HCT116 (cell line): Measurements from ENCODE around the gene HCFC2. TPM values are rescaled to one million over a fixed set of nuclear protein-coding genes. Genes with fewer than 3 reads are reported as not detected.

Source experiments
- ATAC-seq: fragments of 200-7000 bp; cut with Tn5 transposase; 2 replicates; pipeline ENCODE4 v1.9.1; 2020; ENCODE audit warnings: mild to moderate bottlenecking, moderate library complexity
- BruUV-seq: library from RNA; stranded (reverse); fragments of 400-500 nt; replicated peaks from 2 replicates; lab custom pipeline; 2021; lab: Mats Ljungman, UMichigan
- CTCF ChIA-PET: fragments of 300-600 bp; sonication (Branson Sonifier 250); formaldehyde crosslinking; loops from one replicate; lab custom pipeline; 2021; ENCODE audit warnings: antibody characterized with exemption; lab: Charles Lee
- POLR2A ChIA-PET: fragments of 300-600, 350-600 bp; sonication (Branson Sonifier 250); formaldehyde crosslinking; loops from one replicate; lab custom pipeline; 2021; ENCODE audit warnings: antibody characterized with exemption; lab: Charles Lee
- RAD21 ChIA-PET, 2 experiments: fragments of 300-600 bp; sonication (Branson Sonifier 250); formaldehyde crosslinking; loops; one replicate each; lab custom pipeline; 2023; ENCODE audit warnings: low total read pairs in 2 of 2; ENCODE audit not compliant: uncharacterized antibody in 2 of 2, unreplicated experiment in 2 of 2, low non-redundant PET in 1 of 2; lab: Charles Lee
- DNase-seq: peaks from one replicate; pipeline ENCODE4 v3.0.0-alpha.2; 2010; ENCODE audit warnings: low read depth, low spot score
- H2AFZ ChIP-seq: fragments of 200-600 bp; shearing (Covaris generic), sonication (generic); 2 replicates; pipeline ENCODE4 v1.6.1; 2017; ENCODE audit warnings: low read depth, mixed run types, mixed read lengths, antibody characterized with exemption, low read length; ENCODE audit not compliant: poor library complexity, severe bottlenecking
- H3K27ac ChIP-seq: 2 replicates; pipeline ENCODE4 v1.5.1; 2012; ENCODE audit warnings: low read depth, low read length
- H3K27me3 ChIP-seq: fragments of 200-600 bp; sonication (generic); 2 replicates; pipeline ENCODE4 v1.6.1; 2016; ENCODE audit warnings: mixed run types, low read length, mixed read lengths; ENCODE audit not compliant: insufficient read depth
- H3K36me3 ChIP-seq, 2 experiments: fragments of 200-500 bp in 1 of 2; fragments of 200-600 bp in 1 of 2; sonication (Bioruptor generic) in 1 of 2; sonication (generic) in 1 of 2; 2 replicates each; pipeline versions ENCODE4 v1.5.1 to v1.6.1; 2014 to 2016; ENCODE audit warnings: low read length in 2 of 2, inconsistent platforms in 1 of 2, mixed read lengths in 1 of 2, mixed run types in 1 of 2; ENCODE audit not compliant: insufficient read depth in 2 of 2, control insufficient read depth in 1 of 2
- H3K4me1 ChIP-seq, 2 experiments: fragments of 200-600 bp in 1 of 2; sonication (generic) in 1 of 2; 2 replicates each; pipeline versions ENCODE4 v1.5.1 to v1.6.1; 2012 to 2017; ENCODE audit warnings: low read length in 2 of 2, inconsistent platforms in 1 of 2, mild to moderate bottlenecking in 1 of 2, mixed read lengths in 1 of 2, mixed run types in 1 of 2, moderate library complexity in 1 of 2; ENCODE audit not compliant: insufficient read depth in 2 of 2, control insufficient read depth in 1 of 2
- H3K4me2 ChIP-seq: fragments of 200-600 bp; sonication (generic); 2 replicates; pipeline ENCODE4 v1.6.1; 2017; ENCODE audit warnings: mixed run types, low read length, mixed read lengths
- H3K4me3 ChIP-seq, 2 experiments: fragments of 200-600 bp in 1 of 2; sonication (generic) in 1 of 2; replicated peaks in 1 of 2; 2 replicates each; pipeline ENCODE4 v1.5.1; 2011 to 2016; ENCODE audit warnings: low read length in 2 of 2, control low read depth in 1 of 2, low read depth in 1 of 2, mild to moderate bottlenecking in 1 of 2, mixed read lengths in 1 of 2, mixed run types in 1 of 2
- H3K79me2 ChIP-seq: fragments of 200-600 bp; sonication (generic); 2 replicates; pipeline ENCODE4 v1.6.1; 2017; ENCODE audit warnings: mild to moderate bottlenecking, mixed run types, low read length, moderate library complexity, mixed read lengths; ENCODE audit not compliant: insufficient read depth
- H3K9ac ChIP-seq: fragments of 200-600 bp; sonication (generic); 2 replicates; pipeline ENCODE4 v1.6.1; 2016; ENCODE audit warnings: low read length, mixed read lengths
- H3K9me2 ChIP-seq: fragments of 200-600 bp; sonication (generic), shearing (Covaris generic); 2 replicates; pipeline ENCODE4 v1.6.1; 2017; ENCODE audit warnings: mixed run types, mild to moderate bottlenecking, moderate library complexity; ENCODE audit not compliant: insufficient read depth
- H3K9me3 ChIP-seq, 2 experiments: fragments of 200-500 bp in 1 of 2; fragments of 200-600 bp in 1 of 2; sonication (Bioruptor generic) in 1 of 2; sonication (generic) in 1 of 2; 2 replicates each; pipeline ENCODE4 v1.6.1; 2014 to 2017; ENCODE audit warnings: low read length in 2 of 2, mixed read lengths in 2 of 2, inconsistent platforms in 1 of 2, low read depth in 1 of 2, mild to moderate bottlenecking in 1 of 2, mixed run types in 1 of 2, moderate library complexity in 1 of 2; ENCODE audit not compliant: control insufficient read depth in 1 of 2, insufficient read depth in 1 of 2
- H4K20me1 ChIP-seq: fragments of 200-600 bp; sonication (generic), shearing (Covaris generic); 2 replicates; pipeline ENCODE4 v1.6.1; 2017; ENCODE audit warnings: mixed run types, mild to moderate bottlenecking, moderate library complexity; ENCODE audit not compliant: insufficient read depth
- ATF3 ChIP-seq: IDR thresholded peaks from 2 replicates; pipeline ENCODE4 v1.6.1; 2012
- CBX3 ChIP-seq: IDR thresholded peaks from 2 replicates; pipeline ENCODE4 v1.6.1; 2012; ENCODE audit warnings: low read depth
- CEBPB ChIP-seq: IDR thresholded peaks from 2 replicates; pipeline ENCODE4 v1.6.1; 2012; ENCODE audit warnings: low read depth
- CTCF ChIP-seq, 3 experiments: fragments of 200-600 bp in 1 of 3; sonication (generic) in 1 of 3; IDR thresholded peaks in 2 of 3; conservative IDR thresholded peaks in 1 of 3; 2 replicates each; pipeline ENCODE4 v1.5.1; 2012 to 2017; ENCODE audit warnings: low read depth in 2 of 3, low read length in 2 of 3, antibody characterized with exemption in 1 of 3, borderline replicate concordance in 1 of 3, control low read depth in 1 of 3, mild to moderate bottlenecking in 1 of 3, mixed read lengths in 1 of 3, mixed run types in 1 of 3, moderate library complexity in 1 of 3; ENCODE audit not compliant: insufficient read depth in 1 of 3
- EGR1 ChIP-seq: IDR thresholded peaks from 2 replicates; pipeline ENCODE4 v1.6.1; 2012; ENCODE audit warnings: low read depth
- FOSL1 ChIP-seq: IDR thresholded peaks from 2 replicates; pipeline ENCODE4 v1.6.1; 2012; ENCODE audit warnings: low read depth
- JUND ChIP-seq: IDR thresholded peaks from 2 replicates; pipeline ENCODE4 v1.6.1; 2012
- POLR2A ChIP-seq: IDR thresholded peaks from 2 replicates; pipeline ENCODE4 v1.7.0; 2011; ENCODE audit warnings: borderline replicate concordance; ENCODE audit not compliant: insufficient read depth, insufficient read length; ENCODE audit errors: extremely low read depth
- POLR2AphosphoS5 ChIP-seq: IDR thresholded peaks from 2 replicates; pipeline ENCODE4 v1.6.1; 2011; ENCODE audit warnings: mild to moderate bottlenecking, low read depth, low read length, moderate library complexity
- RAD21 ChIP-seq: IDR thresholded peaks from 2 replicates; pipeline ENCODE4 v1.6.1; 2012; ENCODE audit warnings: low read depth, mild to moderate bottlenecking
- REST ChIP-seq: IDR thresholded peaks from 2 replicates; pipeline ENCODE4 v1.6.1; 2012; ENCODE audit warnings: low read depth
- SIN3A ChIP-seq: IDR thresholded peaks from 2 replicates; pipeline ENCODE4 v1.6.1; 2012; ENCODE audit warnings: low read depth
- SP1 ChIP-seq: IDR thresholded peaks from 2 replicates; pipeline ENCODE4 v1.6.1; 2012; ENCODE audit warnings: low read depth
- SRF ChIP-seq: IDR thresholded peaks from 2 replicates; pipeline ENCODE4 v1.6.1; 2012; ENCODE audit warnings: low read depth
- TCF7L2 ChIP-seq: IDR thresholded peaks from 2 replicates; pipeline ENCODE4 v1.7.0; 2011; ENCODE audit warnings: borderline replicate concordance, inconsistent platforms; ENCODE audit not compliant: insufficient read depth, insufficient read length; ENCODE audit errors: extremely low read depth
- ZBTB33 ChIP-seq: IDR thresholded peaks from 2 replicates; pipeline ENCODE4 v1.6.1; 2011; ENCODE audit warnings: mild to moderate bottlenecking, low read length, moderate library complexity; ENCODE audit not compliant: insufficient replicate concordance; ENCODE audit errors: extremely low read depth
- ZFX ChIP-seq: fragments of 450-650 bp; IDR thresholded peaks from 2 replicates; pipeline ENCODE4 v1.6.1; 2017
- ZNF274 ChIP-seq: fragments of 200-500 bp; sonication (Bioruptor generic); IDR thresholded peaks from 2 replicates; pipeline ENCODE4 v1.6.1; 2014; ENCODE audit warnings: mild to moderate bottlenecking, low read depth, low read length, inconsistent platforms
- intact Hi-C: fragments of 100-400 bp; cut with micrococcal nuclease; formaldehyde crosslinking; loops from 2 replicates; pipeline ENCODE4 v1.10.0; 2022
- total RNA-seq: library from RNA; stranded (reverse); gene quantifications from one replicate; pipeline ENCODE4 v1.2.1, GENCODE V29; 2021; ENCODE audit not compliant: unreplicated experiment

Gene HCFC2
- total RNA-seq, 1 experiment from 2014 or later: 4.9 TPM

- H3K79me2 ChIP-seq: no peaks in the 10 kb centered on the region
- no peaks in the 10 kb centered on the region for H3K27me3 ChIP-seq
- H3K9me2 ChIP-seq: no peaks in the 10 kb centered on the region
- no peaks in the 10 kb centered on the region for H3K36me3 ChIP-seq
- ChIA-PET RAD21 (no interaction called here), CTCF (no interaction called here), POLR2A (interaction anchor here (0.5 kb wide), 1 partner anchor 100 kb away, joined by 3 read pairs; no protein-coding TSS in a partner anchor)
- no peaks in the 10 kb centered on the region for H4K20me1 ChIP-seq
- TF ChIP-seq FOSL1 (no peak), ZNF274 (no peak), ZFX (no peak), SIN3A (no peak), SP1 (no peak), JUND (no peak), EGR1 (no peak), SRF (no peak), POLR2AphosphoS5 (no peak), ZBTB33 (no peak), RAD21 (no peak), REST (no peak), TCF7L2 (no peak), CEBPB (no peak), CBX3 (no peak), POLR2A (no peak), CTCF (IDR thresholded peaks at IDR 0.05 in 2 of 3, conservative IDR thresholded peaks at IDR 0.05 in 1 of 3; ENCODE audit: borderline replicate concordance in 1 of 3, insufficient read depth in 1 of 3, low read depth in 2 of 3, low read length in 2 of 3) (no peak), ATF3 (no peak)
- H3K9ac ChIP-seq: no peak overlapping the region
- ATAC-seq: no peak
- H3K4me3 ChIP-seq: no peak overlapping the region
- peaks cover 0 to 8% of the 10 kb centered on the region in 2 experiments; a peak in 2 of 4 replicates for H3K4me1 ChIP-seq
- no peaks in the 10 kb centered on the region for H3K9me3 ChIP-seq
- no peak for DNase-seq
- H2AFZ ChIP-seq: no peak overlapping the region
- no peak overlapping the region for H3K27ac ChIP-seq
- intact Hi-C loops: no loop called here
- no peak overlapping the region for H3K4me2 ChIP-seq
- BruUV-seq: no TSS peak
Measured at GRCh38 chr12:104048162-104048561, 16.2 kb upstream of the HCFC2 start.
